ENCODE data around the gene THOC5.

The THOC5 gene

DNA sequence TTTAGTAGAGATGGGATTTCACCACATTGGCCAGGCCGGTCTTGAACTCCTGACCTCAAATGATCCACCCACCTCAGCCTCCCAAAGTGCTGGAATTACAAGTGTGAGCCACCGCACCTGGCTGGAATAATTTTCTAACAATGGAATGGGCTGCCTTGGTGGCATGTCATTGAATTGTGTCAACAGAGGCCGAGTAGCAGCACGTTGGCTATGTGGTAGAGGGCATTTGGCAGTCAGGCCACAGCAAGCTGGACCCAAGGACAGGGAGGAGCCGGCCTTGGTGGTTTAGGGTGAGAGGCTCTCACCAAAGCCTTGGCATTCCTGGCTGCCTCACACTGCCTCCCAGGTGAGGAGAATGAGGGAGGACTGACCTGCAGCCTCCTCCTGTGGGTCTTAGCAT is 31.4 kb upstream of the THOC5 start:
- Histone ChIP-seq H3K27me3 (no peaks in the 10 kb centered on the region), H3K4me1 (peaks cover 11 to 15% (median 12%) of the 10 kb centered on the region in 10 experiments; a peak in 19 of 20 replicates), H4K20me1 (no peaks in the 10 kb centered on the region), H3K9ac (no peak overlapping the region), H3K4me2 (no peak overlapping the region), H3K9me3 (replicated peaks in 1 of 11) (no peaks in the 10 kb centered on the region), H3K4me3 (no peak overlapping the region), H3K36me3 (no peaks in the 10 kb centered on the region), H3K27ac (no peak overlapping the region)
- no peak for TF ChIP-seq Cebpa-rat (IDR thresholded peaks at IDR 0.05)

DNA sequence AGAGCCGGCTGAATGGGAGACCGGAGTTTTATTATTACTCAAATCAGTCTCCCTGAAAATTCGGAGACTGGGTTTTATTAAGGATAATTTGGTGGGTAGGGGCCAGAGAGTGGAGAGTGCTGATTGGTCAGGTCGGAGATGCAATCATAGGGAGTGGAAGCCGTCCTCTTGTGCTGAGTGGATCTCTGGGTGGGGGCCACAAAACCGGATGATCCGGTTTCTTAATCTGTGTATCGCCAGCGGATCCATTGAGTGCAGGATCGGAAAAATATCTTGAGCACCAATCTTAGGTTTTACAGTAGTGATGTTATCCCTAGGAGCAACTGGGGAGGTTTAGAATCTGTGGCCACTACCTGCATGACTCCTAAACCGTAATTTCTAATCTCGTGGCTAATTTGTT is 28.2 kb upstream of the THOC5 start:
- Histone ChIP-seq H3K4me2 (peak overlapping the region; percentile 86 to 97 (median 93)), H3K9ac (peak overlapping the region in 8 of 11 experiments; percentile 66 to 85 (median 80); a peak in 11 of 22 replicates), H3K9me3 (replicated peaks in 1 of 11) (no peaks in the 10 kb centered on the region), H3K4me3 (peak overlapping the region; percentile 65 to 80 (median 74); a peak in 19 of 20 replicates), H4K20me1 (no peaks in the 10 kb centered on the region), H3K27ac (peak overlapping the region in 7 of 11 experiments; percentile 63 to 84 (median 78); a peak in 11 of 22 replicates), H3K4me1 (peaks cover 12 to 20% (median 17%) of the 10 kb centered on the region in 10 experiments; a peak in 19 of 20 replicates), H3K36me3 (peaks cover 0 to 5% (median 0%) of the 10 kb centered on the region in 11 experiments; a peak in 2 of 22 replicates), H3K27me3 (no peaks in the 10 kb centered on the region)
- no peak for TF ChIP-seq Cebpa-rat (IDR thresholded peaks at IDR 0.05)

DNA sequence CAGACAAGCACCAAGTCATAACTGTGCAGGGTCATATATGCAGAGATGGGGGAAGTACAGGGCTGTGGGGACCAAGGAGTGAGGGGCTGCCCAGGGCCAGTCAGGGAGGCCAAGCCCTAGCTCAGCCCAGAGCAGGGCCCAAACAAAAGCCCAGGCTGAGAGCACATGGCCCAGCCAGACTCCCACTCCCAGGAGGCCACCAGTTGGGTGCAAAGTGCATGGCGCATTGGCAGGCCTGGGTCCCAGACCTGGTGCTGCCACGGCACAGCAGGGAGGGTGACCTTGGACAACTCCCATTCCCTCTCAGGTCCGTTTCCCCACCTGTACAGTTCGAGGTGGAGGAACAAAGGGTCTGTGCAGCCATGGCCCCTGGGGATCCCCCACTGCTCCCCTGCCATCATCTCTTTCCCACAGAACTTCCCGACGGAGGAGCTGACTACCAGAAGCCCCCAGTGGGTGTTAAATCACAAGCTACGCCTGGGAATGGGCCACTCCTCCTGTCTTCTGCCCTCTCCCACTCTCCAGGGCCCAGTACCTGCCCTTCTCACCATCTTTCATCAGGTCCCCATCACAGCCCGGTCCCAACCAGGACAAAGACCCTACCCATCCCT is 26.7 kb upstream of the THOC5 start:
- peaks cover 0 to 7% (median 0%) of the 10 kb centered on the region in 11 experiments; a peak in 3 of 22 replicates for H3K36me3 ChIP-seq
- no peaks in the 10 kb centered on the region for H3K9me3 ChIP-seq (replicated peaks in 1 of 11)
- H3K4me1 ChIP-seq = peaks cover 12 to 20% (median 17%) of the 10 kb centered on the region in 10 experiments; a peak in 19 of 20 replicates
- H3K9ac ChIP-seq = peak overlapping the region; percentile 62 to 85 (median 77); a peak in 21 of 22 replicates
- H3K27me3 ChIP-seq = no peaks in the 10 kb centered on the region
- peak overlapping the region; percentile 86 to 97 (median 93) for H3K4me2 ChIP-seq
- H3K4me3 ChIP-seq = peak overlapping the region; percentile 65 to 80 (median 74)
- peak overlapping the region in 10 of 11 experiments; percentile 40 to 84 (median 75); a peak in 18 of 22 replicates for H3K27ac ChIP-seq
- no peak for TF ChIP-seq Cebpa-rat (IDR thresholded peaks at IDR 0.05)
- peaks cover 0 to 2% (median 0%) of the 10 kb centered on the region in 11 experiments; a peak in 1 of 22 replicates for H4K20me1 ChIP-seq

DNA sequence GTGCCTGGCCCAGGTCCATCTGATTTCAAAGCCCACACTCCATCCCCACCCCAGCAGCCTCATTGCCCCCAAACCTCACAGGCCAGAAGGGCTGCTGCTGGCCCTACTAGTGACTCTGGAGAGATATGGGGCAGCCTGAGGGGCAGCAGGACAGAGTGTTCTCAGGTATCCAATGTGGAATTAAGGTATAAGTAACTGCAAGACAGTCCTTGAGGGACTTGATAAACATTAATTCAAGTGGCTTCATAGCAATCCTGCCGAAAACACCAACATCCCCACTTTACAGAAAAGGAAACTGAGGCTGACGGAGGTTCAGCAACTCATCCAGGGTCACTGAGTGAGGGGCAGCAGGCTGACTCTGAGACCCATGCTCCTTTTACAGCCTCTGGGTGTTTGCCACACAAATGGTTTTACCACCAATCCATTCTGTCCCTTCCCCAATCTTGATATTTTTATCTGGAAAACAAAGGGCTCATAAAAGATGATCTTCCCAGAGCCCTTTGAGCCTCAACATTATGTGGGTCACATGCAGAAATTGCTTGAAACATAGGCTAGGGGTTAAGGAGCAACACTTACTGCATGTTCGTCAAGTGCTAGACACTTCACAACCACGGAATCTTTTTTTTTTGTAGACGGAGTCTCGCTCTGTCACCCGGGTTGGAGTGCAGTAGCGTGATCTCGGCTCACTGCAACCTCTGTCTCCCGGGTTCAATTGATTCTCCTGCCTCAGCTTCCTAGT is 25.1 kb upstream of the THOC5 start:
- Histone ChIP-seq H3K4me3 (no peak overlapping the region), H3K27ac (no peak overlapping the region), H3K4me1 (peaks cover 12 to 20% (median 17%) of the 10 kb centered on the region in 10 experiments; a peak in 19 of 20 replicates), H3K9me3 (replicated peaks in 1 of 11) (no peaks in the 10 kb centered on the region), H3K9ac (no peak overlapping the region), H3K4me2 (no peak overlapping the region), H3K36me3 (peaks cover 0 to 22% (median 0%) of the 10 kb centered on the region in 11 experiments; a peak in 6 of 22 replicates), H3K27me3 (no peaks in the 10 kb centered on the region), H4K20me1 (peaks cover 0 to 4% (median 0%) of the 10 kb centered on the region in 11 experiments; a peak in 1 of 22 replicates)
- TF ChIP-seq Cebpa-rat (IDR thresholded peaks at IDR 0.05) = no peak

DNA sequence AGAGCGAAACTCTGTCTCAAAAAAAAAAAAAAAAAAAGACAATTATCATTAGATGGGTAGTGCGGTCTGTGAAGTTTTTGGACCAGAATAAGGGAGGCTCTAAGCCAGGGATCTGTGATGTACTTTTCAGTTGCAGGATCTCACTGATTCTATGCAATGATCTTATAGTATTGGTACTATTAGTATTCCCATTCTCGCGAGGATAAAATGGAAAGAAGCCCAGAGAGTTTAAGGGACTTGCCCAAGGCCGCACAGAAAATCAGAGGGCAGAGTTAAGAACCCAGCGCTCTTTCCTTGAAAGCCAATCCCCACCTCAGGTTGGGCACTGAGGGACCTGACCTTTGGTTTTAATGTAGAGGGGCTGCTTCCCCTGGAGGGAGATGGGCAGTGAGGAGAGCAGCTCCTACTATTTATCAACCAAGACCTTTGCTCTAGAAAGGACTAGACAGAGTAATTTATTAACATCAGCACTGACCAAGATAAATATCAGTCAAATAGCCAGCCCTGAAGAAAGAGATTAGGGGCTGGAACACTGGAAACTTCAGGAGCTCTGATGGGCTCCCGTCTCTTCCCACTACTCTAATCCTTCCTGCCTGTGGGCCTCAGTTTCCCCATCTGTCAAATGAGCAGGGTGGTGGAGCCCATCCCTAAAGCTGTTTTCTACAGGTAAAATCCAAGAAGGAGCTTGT is 21.3 kb upstream of the THOC5 start:
- peaks cover 0 to 50% (median 21%) of the 10 kb centered on the region in 11 experiments; a peak in 15 of 22 replicates for H3K36me3 ChIP-seq
- no peaks in the 10 kb centered on the region for H3K27me3 ChIP-seq
- H3K4me3 ChIP-seq = no peak overlapping the region
- no peak overlapping the region for H3K4me2 ChIP-seq
- peaks cover 0 to 5% (median 4%) of the 10 kb centered on the region in 10 experiments; a peak in 15 of 20 replicates for H3K4me1 ChIP-seq
- H3K9me3 ChIP-seq (replicated peaks in 1 of 11) = no peaks in the 10 kb centered on the region
- no peak overlapping the region for H3K9ac ChIP-seq
- H4K20me1 ChIP-seq = peaks cover 0 to 4% (median 0%) of the 10 kb centered on the region in 11 experiments; a peak in 3 of 22 replicates
- H3K27ac ChIP-seq = no peak overlapping the region
- TF ChIP-seq Cebpa-rat (IDR thresholded peaks at IDR 0.05) = no peak

DNA sequence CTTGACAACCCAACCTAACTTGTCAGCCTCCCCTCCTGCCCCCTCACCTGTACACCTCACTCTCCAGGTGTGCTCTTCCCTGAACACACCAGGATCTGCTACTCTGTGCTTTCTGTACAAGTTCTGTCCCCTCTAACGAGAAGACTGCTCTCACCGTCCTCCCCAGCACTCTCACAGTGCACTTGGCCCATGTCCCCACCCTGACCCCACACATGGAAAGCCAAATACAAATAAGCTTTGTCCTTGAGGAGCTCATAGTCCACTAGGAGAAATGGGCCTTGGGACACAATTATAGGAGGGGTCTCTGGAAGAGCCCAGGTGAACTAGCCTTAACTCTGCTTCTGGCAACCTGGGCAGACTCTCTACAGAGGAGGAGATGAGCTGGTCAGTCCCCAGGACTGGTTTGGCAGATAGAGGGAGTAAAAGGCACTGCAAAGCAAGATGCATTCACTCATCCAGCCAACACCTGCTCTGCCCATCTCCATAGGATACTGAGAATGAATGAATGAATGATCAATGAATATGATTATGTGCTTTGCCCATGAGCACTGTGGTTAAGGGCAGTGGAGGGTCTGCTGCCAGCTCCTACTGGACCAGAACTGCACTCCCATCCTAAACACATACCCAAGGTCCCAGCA is 17.5 kb upstream of the THOC5 start:
- H3K27me3 ChIP-seq = no peaks in the 10 kb centered on the region
- no peak overlapping the region for H3K27ac ChIP-seq
- no peaks in the 10 kb centered on the region for H3K4me1 ChIP-seq
- H3K4me2 ChIP-seq = no peak overlapping the region
- no peak overlapping the region for H3K4me3 ChIP-seq
- peaks cover 0 to 4% (median 0%) of the 10 kb centered on the region in 11 experiments; a peak in 3 of 22 replicates for H4K20me1 ChIP-seq
- H3K9ac ChIP-seq = no peak overlapping the region
- H3K36me3 ChIP-seq = peaks cover 33 to 84% (median 60%) of the 10 kb centered on the region in 11 experiments
- H3K9me3 ChIP-seq (replicated peaks in 1 of 11) = no peaks in the 10 kb centered on the region
- no peak for TF ChIP-seq Cebpa-rat (IDR thresholded peaks at IDR 0.05)

DNA sequence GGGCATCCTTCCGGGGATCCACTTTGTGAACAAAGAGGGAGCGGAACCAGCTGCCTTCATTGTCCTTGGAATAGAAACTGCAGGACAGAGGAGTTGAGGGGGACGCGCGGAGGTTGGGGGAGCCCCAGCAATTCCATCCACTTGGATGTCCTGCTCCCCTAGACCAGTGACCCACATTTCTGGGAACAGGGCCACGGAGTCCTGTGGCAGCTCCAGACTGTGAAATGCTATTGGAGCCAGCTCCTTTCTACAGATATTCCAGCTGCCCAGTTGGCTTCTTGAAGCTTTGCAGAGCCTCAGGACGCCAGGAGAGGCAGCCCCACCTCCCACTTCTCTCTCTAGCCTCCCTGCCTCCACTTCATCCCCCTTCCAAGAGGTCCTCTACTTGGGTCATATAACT is 16.9 kb upstream of the THOC5 start:
- Histone ChIP-seq H3K9me3 (replicated peaks in 1 of 11) (no peaks in the 10 kb centered on the region), H3K36me3 (peaks cover 35 to 90% (median 65%) of the 10 kb centered on the region in 11 experiments), H3K9ac (no peak overlapping the region)

DNA sequence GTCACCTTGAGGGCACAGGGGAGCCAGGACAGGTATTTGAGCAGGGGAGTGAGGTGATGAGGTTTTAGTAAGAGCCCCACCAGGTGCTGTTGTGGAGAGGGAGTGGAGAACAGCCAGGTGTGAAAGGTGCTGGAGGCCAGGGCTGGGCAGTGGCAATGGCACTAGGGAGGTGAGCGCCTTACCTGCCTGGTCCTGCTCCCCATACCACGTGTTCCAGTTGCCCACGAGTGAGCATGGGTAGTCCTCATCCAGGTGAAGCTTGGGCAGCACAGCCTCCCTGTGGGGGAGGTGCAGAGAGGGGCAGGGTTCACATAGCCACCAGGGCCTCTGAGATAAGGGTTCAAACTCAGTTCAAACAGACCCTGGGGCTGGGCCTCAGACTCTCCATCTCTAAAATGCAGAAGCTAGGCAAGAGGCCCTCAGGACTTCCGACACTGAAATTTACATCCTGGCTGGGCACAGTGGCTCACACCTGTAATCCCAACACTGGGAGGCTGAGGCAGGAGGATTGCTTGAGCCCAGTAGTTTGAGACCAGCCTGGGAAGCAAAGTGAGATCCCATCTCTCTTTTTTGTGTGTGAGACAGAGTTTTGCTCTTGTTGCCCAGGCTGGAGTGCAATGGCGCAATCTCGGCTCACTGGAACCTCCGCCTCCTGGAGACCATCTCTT is 15.6 kb upstream of the THOC5 start:
- Histone ChIP-seq H3K9me3 (replicated peaks in 1 of 11) (no peaks in the 10 kb centered on the region), H3K4me2 (no peak overlapping the region), H3K9ac (no peak overlapping the region), H3K4me1 (no peaks in the 10 kb centered on the region), H3K4me3 (no peak overlapping the region), H3K36me3 (peaks cover 37 to 92% (median 75%) of the 10 kb centered on the region in 11 experiments), H3K27me3 (no peaks in the 10 kb centered on the region), H3K27ac (no peak overlapping the region), H4K20me1 (peaks cover 0 to 4% (median 0%) of the 10 kb centered on the region in 11 experiments; a peak in 2 of 22 replicates)
- no peak for TF ChIP-seq Cebpa-rat (IDR thresholded peaks at IDR 0.05)

More for the DNA sequence above, 16.9 kb upstream of the THOC5 start:
- H3K27me3 ChIP-seq = no peaks in the 10 kb centered on the region
- peaks cover 0 to 4% (median 0%) of the 10 kb centered on the region in 11 experiments; a peak in 3 of 22 replicates for H4K20me1 ChIP-seq
- TF ChIP-seq Cebpa-rat (IDR thresholded peaks at IDR 0.05) = no peak
- H3K4me1 ChIP-seq = no peaks in the 10 kb centered on the region
- no peak overlapping the region for H3K27ac ChIP-seq
- H3K4me3 ChIP-seq = no peak overlapping the region
- no peak overlapping the region for H3K4me2 ChIP-seq

Data from BLaER1 treated with 17β-estradiol and CSF1 and Interleukin-3, amounts not matched to agents 10 nM and 100 nM (cell line).